Esophagus squamous epithelium (tissue), 5 donors: ENCODE measurements around the gene KIAA2012. TPM values are rescaled to one million over a fixed set of nuclear protein-coding genes. Genes with fewer than 3 reads are reported as not detected.

ENCODE experiments used
- DNase-seq: peaks from one replicate; lab custom pipeline; 2025; lab: John Stamatoyannopoulos, UW
- H3K27ac ChIP-seq, 4 donors: fragments of 200-600 bp; sonication (generic); one replicate each; pipeline ENCODE4 v1.5.1; 2016 to 2019; ENCODE audit warnings: mild to moderate bottlenecking in 1 of 4
- H3K27me3 ChIP-seq, 4 donors: fragments of 200-600 bp; sonication (generic); 1 replicate in 3 of 4; 2 replicates in 1 of 4; pipeline versions ENCODE4 v1.5.1 to v1.6.0; 2017 to 2021; ENCODE audit warnings: antibody characterized with exemption in 1 of 4
- H3K36me3 ChIP-seq, 3 donors: fragments of 200-600 bp; sonication (generic); one replicate each; pipeline ENCODE4 v1.5.1; 2016 to 2019
- H3K4me1 ChIP-seq, 3 donors: fragments of 200-600 bp; sonication (generic); one replicate each; pipeline ENCODE4 v1.5.1; 2017 to 2019
- H3K4me3 ChIP-seq, 4 donors: fragments of 200-600 bp; sonication (generic); 1 replicate in 3 of 4; 2 replicates in 1 of 4; pipeline ENCODE4 v1.5.1; 2016 to 2019; ENCODE audit warnings: mild to moderate bottlenecking in 2 of 4, moderate library complexity in 1 of 4
- H3K9me3 ChIP-seq, 3 donors: fragments of 200-600 bp; sonication (generic); one replicate each; pipeline ENCODE4 v1.5.1; 2016 to 2019
- CTCF ChIP-seq, 6 experiments: fragments of 450-650 bp in 4 of 6; fragments of 200-600 bp in 2 of 6; sonication (generic) in 2 of 6; IDR thresholded peaks; one replicate each; pipeline ENCODE4 v1.5.1; 2016 to 2019; ENCODE audit warnings: antibody characterized with exemption in 6 of 6, mild to moderate bottlenecking in 4 of 6, moderate library complexity in 4 of 6
- POLR2A ChIP-seq, 4 donors: fragments of 450-650 bp; IDR thresholded peaks; one replicate each; pipeline ENCODE4 v1.6.1; 2017; ENCODE audit warnings: antibody characterized with exemption in 4 of 4, mild to moderate bottlenecking in 4 of 4, moderate library complexity in 3 of 4
- WGBS, 2 donors: methylation state at CpG; one replicate each; pipeline ENCODE4 v1.1.5; 2018; 5-methylcytosine and 5-hydroxymethylcytosine counted together
- intact Hi-C: fragments of 100-400 bp; cut with DNase I; formaldehyde crosslinking; loops from one replicate; pipeline ENCODE4 v1.15.0; 2022
- total RNA-seq, 4 donors: library from RNA; depleted of rRNA; stranded (reverse); fragments of >200 nt; gene quantifications; one replicate each; pipeline ENCODE4 v1.1.0, GENCODE V29; 2016
- donor health status: DM: yes; HTN: yes; CAD: no.

KIAA2012 gene
- total RNA-seq, 4 donors from 2014 or later = not detected

- Histone ChIP-seq H3K4me3 (no peak overlapping the region), H3K4me1 (peaks cover 0 to 31% (median 9%) of the 10 kb centered on the region in 3 donors), H3K9me3 (no peaks in the 10 kb centered on the region), H3K27ac (no peak overlapping the region), H3K27me3 (no peaks in the 10 kb centered on the region), H3K36me3 (no peaks in the 10 kb centered on the region)
- TF ChIP-seq POLR2A (IDR thresholded peaks at IDR 0.05) = no peak
- no peak for TF ChIP-seq CTCF (IDR thresholded peaks at IDR 0.05)
- intact Hi-C loops = no loop called here
- WGBS, 2 donors = 17 to 67% methylated on average over 1 of the region's 1 CpG
- DNase-seq = no peak
Measured at GRCh38 chr2:202110491-202110890, 37.4 kb downstream of the KIAA2012 start.

GRCh38 chr2:202112041-202112440 is 39.0 kb downstream of the KIAA2012 start:
- Histone ChIP-seq H3K4me3 (no peak overlapping the region), H3K4me1 (peaks cover 0 to 31% (median 9%) of the 10 kb centered on the region in 3 donors), H3K27ac (no peak overlapping the region), H3K9me3 (no peaks in the 10 kb centered on the region), H3K36me3 (no peaks in the 10 kb centered on the region), H3K27me3 (no peaks in the 10 kb centered on the region)
- no peak for DNase-seq
- intact Hi-C loops = no loop called here
- no peak for TF ChIP-seq POLR2A (IDR thresholded peaks at IDR 0.05)
- WGBS, 2 donors = 82 to 89% methylated on average over 6 to 7 of the region's 7 CpGs

GRCh38 chr2:202113571-202114142 is 40.6 kb downstream of the KIAA2012 start:
- Histone ChIP-seq H3K36me3 (no peaks in the 10 kb centered on the region), H3K4me3 (no peak overlapping the region), H3K9me3 (no peaks in the 10 kb centered on the region), H3K4me1 (peaks cover 0 to 31% (median 9%) of the 10 kb centered on the region in 3 donors), H3K27me3 (no peaks in the 10 kb centered on the region), H3K27ac (no peak overlapping the region)
- TF ChIP-seq POLR2A (IDR thresholded peaks at IDR 0.05) = no peak
- no peak for TF ChIP-seq CTCF (IDR thresholded peaks at IDR 0.05)
- WGBS, 2 donors = 31 to 38% methylated on average over 5 to 6 of the region's 6 CpGs
- intact Hi-C loops = no loop called here
- no peak for DNase-seq

- Histone ChIP-seq H3K27ac (no peak overlapping the region), H3K9me3 (no peaks in the 10 kb centered on the region), H3K4me1 (peaks cover 0 to 28% (median 6%) of the 10 kb centered on the region in 3 donors), H3K27me3 (no peaks in the 10 kb centered on the region), H3K4me3 (no peak overlapping the region), H3K36me3 (no peaks in the 10 kb centered on the region)
- TF ChIP-seq POLR2A (IDR thresholded peaks at IDR 0.05) (no peak), CTCF (IDR thresholded peaks at IDR 0.05) (no peak)
- WGBS, 2 donors = 70 to 100% methylated on average over 1 of the region's 1 CpG
- no peak for DNase-seq
- intact Hi-C loops = no loop called here
Measured at GRCh38 chr2:202114291-202114690, 41.2 kb downstream of the KIAA2012 start.

GRCh38 chr2:202114795-202115194 is 41.7 kb downstream of the KIAA2012 start:
- peaks cover 0 to 23% (median 6%) of the 10 kb centered on the region in 3 donors for H3K4me1 ChIP-seq
- peak overlapping the region in 1 of 4 donors; percentile 9 for H3K27ac ChIP-seq
- H3K9me3 ChIP-seq = no peaks in the 10 kb centered on the region
- no peak for DNase-seq
- no peaks in the 10 kb centered on the region for H3K27me3 ChIP-seq
- 93 to 100% methylated on average over 1 of the region's 1 CpG for WGBS, 2 donors
- no peak overlapping the region for H3K4me3 ChIP-seq
- TF ChIP-seq CTCF (IDR thresholded peaks at IDR 0.05) (no peak), POLR2A (IDR thresholded peaks at IDR 0.05) (no peak)
- no peaks in the 10 kb centered on the region for H3K36me3 ChIP-seq
- intact Hi-C loops = no loop called here
